NCI-H748 treated with DMSO at 0.1 percent for 48 hours (cell line): ENCODE data around the gene N4BP3.

ENCODE experiments used
- DNase-seq: peaks from one replicate; lab custom pipeline; 2025; lab: John Stamatoyannopoulos, UW

N4BP3 gene

GRCh38 chr5:178149199-178149932 lies 36.0 kb downstream of the N4BP3 start:
- no peak for DNase-seq

GRCh38 chr5:178150977-178151734 lies 37.8 kb downstream of the N4BP3 start:
- no peak for DNase-seq

GRCh38 chr5:178152491-178153444 lies 39.4 kb downstream of the N4BP3 start:
- no peak for DNase-seq

GRCh38 chr5:178153530-178154340 lies 40.4 kb downstream of the N4BP3 start, which contains the start of gene NHP2:
TSS of gene NHP2 (minus strand) at chr5:178153885. CDS start at chr5:178153817, 68 bp downstream.
- peak; percentile 97 for DNase-seq

- no peak for DNase-seq
Measured at GRCh38 chr5:178155065-178155464, 41.7 kb downstream of the N4BP3 start.

- DNase-seq, result no peak
Measured at GRCh38 chr5:178160176-178160575, 46.8 kb downstream of the N4BP3 start.

- DNase-seq, result no peak
Measured at GRCh38 chr5:178162481-178162880, 49.1 kb downstream of the N4BP3 start.

- DNase-seq, result peak; percentile 82
Measured at GRCh38 chr5:178163772-178164735, 50.7 kb downstream of the N4BP3 start.

- no peak for DNase-seq
Measured at GRCh38 chr5:178165581-178165980, 52.2 kb downstream of the N4BP3 start.

- DNase-seq, result no peak
Measured at GRCh38 chr5:178170455-178170854, 57.1 kb downstream of the N4BP3 start.

- no peak for DNase-seq
Measured at GRCh38 chr5:178174456-178174855, 61.1 kb downstream of the N4BP3 start.
